Measurements from ENCODE around the gene MYB.
"Not testable (repeated sequence)": the region's sequence is repeated elsewhere in the genome, so short reads cannot be mapped to it uniquely, and the experiment has no call there.

The MYB gene

GRCh38 chr6:135163440-135163738 lies 17.7 kb upstream of the MYB start:
- H3K27ac ChIP-seq (ENCODE audit: extremely low read depth, low read depth, low read length) = no peak overlapping the region
- no peaks in the 10 kb centered on the region for H3K9me3 ChIP-seq (ENCODE audit: control insufficient read depth, insufficient read depth, low read depth, low read length)
- H3K4me3 ChIP-seq (ENCODE audit: low read depth, low read length) = no peak overlapping the region
- H3K4me1 ChIP-seq (ENCODE audit: control insufficient read depth, insufficient read depth, low read length) = no peaks in the 10 kb centered on the region
- TF ChIP-seq, protein P1, sequence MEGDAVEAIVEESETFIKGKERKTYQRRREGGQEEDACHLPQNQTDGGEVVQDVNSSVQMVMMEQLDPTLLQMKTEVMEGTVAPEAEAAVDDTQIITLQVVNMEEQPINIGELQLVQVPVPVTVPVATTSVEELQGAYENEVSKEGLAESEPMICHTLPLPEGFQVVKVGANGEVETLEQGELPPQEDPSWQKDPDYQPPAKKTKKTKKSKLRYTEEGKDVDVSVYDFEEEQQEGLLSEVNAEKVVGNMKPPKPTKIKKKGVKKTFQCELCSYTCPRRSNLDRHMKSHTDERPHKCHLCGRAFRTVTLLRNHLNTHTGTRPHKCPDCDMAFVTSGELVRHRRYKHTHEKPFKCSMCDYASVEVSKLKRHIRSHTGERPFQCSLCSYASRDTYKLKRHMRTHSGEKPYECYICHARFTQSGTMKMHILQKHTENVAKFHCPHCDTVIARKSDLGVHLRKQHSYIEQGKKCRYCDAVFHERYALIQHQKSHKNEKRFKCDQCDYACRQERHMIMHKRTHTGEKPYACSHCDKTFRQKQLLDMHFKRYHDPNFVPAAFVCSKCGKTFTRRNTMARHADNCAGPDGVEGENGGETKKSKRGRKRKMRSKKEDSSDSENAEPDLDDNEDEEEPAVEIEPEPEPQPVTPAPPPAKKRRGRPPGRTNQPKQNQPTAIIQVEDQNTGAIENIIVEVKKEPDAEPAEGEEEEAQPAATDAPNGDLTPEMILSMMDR (tag by site-specific recombination; IDR thresholded peaks at IDR 0.05) = no peak
- TF ChIP-seq PRDM6 (tag by site-specific recombination; IDR thresholded peaks at IDR 0.05) = no peak
- TF ChIP-seq PBX3 (CRISPR knock-in tag; IDR thresholded peaks at IDR 0.05) = no peak
- no peak for TF ChIP-seq ZNF121 (tag by site-specific recombination; IDR thresholded peaks at IDR 0.05)
- no peak for TF ChIP-seq ZXDB (tag by site-specific recombination; IDR thresholded peaks at IDR 0.05)
- no peak for TF ChIP-seq ZFP69B (tag by site-specific recombination; IDR thresholded peaks at IDR 0.05)
- TF ChIP-seq, protein P2, sequence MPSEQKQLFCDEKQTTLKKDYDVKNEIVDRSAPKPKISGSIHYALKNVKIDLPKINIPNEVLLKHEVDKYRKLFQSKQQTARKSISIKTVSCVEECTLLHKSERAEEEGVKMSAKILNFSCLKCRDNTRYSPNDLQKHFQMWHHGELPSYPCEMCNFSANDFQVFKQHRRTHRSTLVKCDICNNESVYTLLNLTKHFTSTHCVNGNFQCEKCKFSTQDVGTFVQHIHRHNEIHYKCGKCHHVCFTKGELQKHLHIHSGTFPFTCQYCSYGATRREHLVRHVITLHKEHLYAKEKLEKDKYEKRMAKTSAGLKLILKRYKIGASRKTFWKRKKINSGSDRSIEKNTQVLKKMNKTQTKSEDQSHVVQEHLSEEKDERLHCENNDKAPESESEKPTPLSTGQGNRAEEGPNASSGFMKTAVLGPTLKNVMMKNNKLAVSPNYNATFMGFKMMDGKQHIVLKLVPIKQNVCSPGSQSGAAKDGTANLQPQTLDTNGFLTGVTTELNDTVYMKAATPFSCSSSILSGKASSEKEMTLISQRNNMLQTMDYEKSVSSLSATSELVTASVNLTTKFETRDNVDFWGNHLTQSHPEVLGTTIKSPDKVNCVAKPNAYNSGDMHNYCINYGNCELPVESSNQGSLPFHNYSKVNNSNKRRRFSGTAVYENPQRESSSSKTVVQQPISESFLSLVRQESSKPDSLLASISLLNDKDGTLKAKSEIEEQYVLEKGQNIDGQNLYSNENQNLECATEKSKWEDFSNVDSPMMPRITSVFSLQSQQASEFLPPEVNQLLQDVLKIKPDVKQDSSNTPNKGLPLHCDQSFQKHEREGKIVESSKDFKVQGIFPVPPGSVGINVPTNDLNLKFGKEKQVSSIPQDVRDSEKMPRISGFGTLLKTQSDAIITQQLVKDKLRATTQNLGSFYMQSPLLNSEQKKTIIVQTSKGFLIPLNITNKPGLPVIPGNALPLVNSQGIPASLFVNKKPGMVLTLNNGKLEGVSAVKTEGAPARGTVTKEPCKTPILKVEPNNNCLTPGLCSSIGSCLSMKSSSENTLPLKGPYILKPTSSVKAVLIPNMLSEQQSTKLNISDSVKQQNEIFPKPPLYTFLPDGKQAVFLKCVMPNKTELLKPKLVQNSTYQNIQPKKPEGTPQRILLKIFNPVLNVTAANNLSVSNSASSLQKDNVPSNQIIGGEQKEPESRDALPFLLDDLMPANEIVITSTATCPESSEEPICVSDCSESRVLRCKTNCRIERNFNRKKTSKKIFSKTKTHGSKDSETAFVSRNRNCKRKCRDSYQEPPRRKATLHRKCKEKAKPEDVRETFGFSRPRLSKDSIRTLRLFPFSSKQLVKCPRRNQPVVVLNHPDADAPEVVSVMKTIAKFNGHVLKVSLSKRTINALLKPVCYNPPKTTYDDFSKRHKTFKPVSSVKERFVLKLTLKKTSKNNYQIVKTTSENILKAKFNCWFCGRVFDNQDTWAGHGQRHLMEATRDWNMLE (tag by site-specific recombination; conservative IDR thresholded peaks at IDR 0.05; ENCODE audit: low read depth) = no peak
- TF ChIP-seq FEZF1 (tag by site-specific recombination; IDR thresholded peaks at IDR 0.05) = no peak
- no peak for TF ChIP-seq ZNF792 (tag by site-specific recombination; IDR thresholded peaks at IDR 0.05)
- CTCF ChIA-PET = interaction anchor here (0.6 to 2.6 kb wide), 5 partner anchors 16 to 562 kb away, joined by 3 to 18 read pairs (median 5); no protein-coding TSS in a partner anchor
- POLR2A ChIA-PET = no interaction called here
- H3K36me3 ChIP-seq (ENCODE audit: control insufficient read depth in 2 of 2, insufficient read depth in 1 of 2, low read length in 2 of 2) = no peaks in the 10 kb centered on the region

DNA sequence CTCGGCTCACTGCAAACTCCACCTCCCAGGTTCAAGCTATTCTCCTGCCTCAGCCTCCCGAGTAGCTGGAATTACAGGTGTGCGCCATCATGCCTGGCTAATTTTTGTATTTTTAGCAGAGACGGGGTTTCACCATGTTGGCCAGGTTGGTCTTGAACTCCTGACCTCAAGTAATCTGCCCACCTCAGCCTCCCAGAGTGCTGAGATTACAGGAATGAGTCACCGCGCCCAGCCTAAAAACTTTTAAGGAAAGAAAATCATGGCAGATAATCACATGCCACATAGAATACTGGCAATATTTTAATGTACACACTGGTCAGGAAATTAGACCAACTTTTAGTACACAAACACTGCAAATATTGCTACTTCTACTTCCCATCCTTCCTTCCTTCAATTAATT lies 16.7 kb upstream of the MYB start:
- CTCF ChIA-PET = interaction anchor here (0.6 to 2.6 kb wide), 2 partner anchors 17 to 1258 kb away, joined by 3 to 18 read pairs; no protein-coding TSS in a partner anchor
- POLR2A ChIA-PET; H3K4me3 ChIP-seq (ENCODE audit: low read depth, low read length); H3K4me1 ChIP-seq (ENCODE audit: control insufficient read depth, insufficient read depth, low read length); H3K36me3 ChIP-seq (ENCODE audit: control insufficient read depth in 2 of 2, insufficient read depth in 1 of 2, low read length in 2 of 2); H3K27ac ChIP-seq (ENCODE audit: extremely low read depth, low read depth, low read length); H3K9me3 ChIP-seq (ENCODE audit: control insufficient read depth, insufficient read depth, low read depth, low read length): not testable (repeated sequence)

- TF ChIP-seq MEIS1 (CRISPR knock-in tag; IDR thresholded peaks at IDR 0.05; ENCODE audit: borderline replicate concordance) = no peak
- TF ChIP-seq, protein P3, sequence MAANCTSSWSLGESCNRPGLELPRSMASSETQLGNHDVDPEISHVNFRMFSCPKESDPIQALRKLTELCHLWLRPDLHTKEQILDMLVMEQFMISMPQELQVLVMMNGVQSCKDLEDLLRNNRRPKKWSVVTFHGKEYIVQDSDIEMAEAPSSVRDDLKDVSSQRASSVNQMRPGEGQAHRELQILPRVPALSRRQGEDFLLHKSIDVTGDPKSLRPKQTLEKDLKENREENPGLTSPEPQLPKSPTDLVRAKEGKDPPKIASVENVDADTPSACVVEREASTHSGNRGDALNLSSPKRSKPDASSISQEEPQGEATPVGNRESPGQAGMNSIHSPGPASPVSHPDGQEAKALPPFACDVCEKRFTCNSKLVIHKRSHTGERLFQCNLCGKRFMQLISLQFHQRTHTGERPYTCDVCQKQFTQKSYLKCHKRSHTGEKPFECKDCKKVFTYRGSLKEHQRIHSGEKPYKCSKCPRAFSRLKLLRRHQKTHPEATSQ (tag by site-specific recombination; IDR thresholded peaks at IDR 0.05) = no peak
- no peak for TF ChIP-seq ZNF837 (tag by site-specific recombination; IDR thresholded peaks at IDR 0.05)
- no peak for TF ChIP-seq ZNF521 (tag by site-specific recombination; IDR thresholded peaks at IDR 0.05)
- TF ChIP-seq ZXDB (tag by site-specific recombination; IDR thresholded peaks at IDR 0.05) = no peak
- no peak for TF ChIP-seq ZNF274 (IDR thresholded peaks at IDR 0.05; ENCODE audit: low read length)
- TF ChIP-seq ZNF274 (tag by site-specific recombination; IDR thresholded peaks at IDR 0.05; ENCODE audit: borderline replicate concordance) = no peak
- TF ChIP-seq ZBTB17 (tag by site-specific recombination; IDR thresholded peaks at IDR 0.05) = no peak
- no peak overlapping the region for H3K27ac ChIP-seq (ENCODE audit: extremely low read depth, low read depth, low read length)
- CTCF ChIA-PET = interaction anchor here (1.0 kb wide), 1 partner anchor 258 kb away, joined by 5 read pairs; no protein-coding TSS in a partner anchor
- H3K36me3 ChIP-seq (ENCODE audit: control insufficient read depth in 2 of 2, insufficient read depth in 1 of 2, low read length in 2 of 2) = no peaks in the 10 kb centered on the region
- H3K4me1 ChIP-seq (ENCODE audit: control insufficient read depth, insufficient read depth, low read length) = no peaks in the 10 kb centered on the region
- POLR2A ChIA-PET = no interaction called here
- no peaks in the 10 kb centered on the region for H3K9me3 ChIP-seq (ENCODE audit: control insufficient read depth, insufficient read depth, low read depth, low read length)
- H3K4me3 ChIP-seq (ENCODE audit: low read depth, low read length) = no peak overlapping the region
Observed at GRCh38 chr6:135165031-135165430, 16.1 kb upstream of the MYB start.

Data from HEK293 (cell line).